Upper lobe of left lung (tissue), 6 donors: ENCODE measurements around the gene ATP10A. TPM values are rescaled to one million over a fixed set of nuclear protein-coding genes. Genes with fewer than 3 reads are reported as not detected.

ENCODE experiments used
- ATAC-seq, 2 donors: fragments of 200-7000 bp; cut with Tn5 transposase; one replicate each; pipeline ENCODE4 v1.9.1; 2022; ENCODE audit warnings: mild to moderate bottlenecking in 2 of 2, moderate library complexity in 2 of 2; ENCODE audit not compliant: low FRiP score in 2 of 2
- DNase-seq, 2 donors: peaks; one replicate each; pipeline ENCODE4 v3.0.0-alpha.2; 2019 to 2020
- H3K27ac ChIP-seq, 4 donors: fragments of 200-600 bp; sonication (generic); one replicate each; pipeline ENCODE4 v1.5.1; 2016 to 2019
- H3K27me3 ChIP-seq, 4 donors: fragments of 200-600 bp; sonication (generic); one replicate each; pipeline ENCODE4 v1.5.1; 2017 to 2019
- H3K36me3 ChIP-seq, 4 donors: fragments of 200-600 bp; sonication (generic); one replicate each; pipeline ENCODE4 v1.5.1; 2016 to 2019
- H3K4me1 ChIP-seq, 4 donors: fragments of 200-600 bp; sonication (generic); one replicate each; pipeline ENCODE4 v1.5.1; 2018 to 2019
- H3K4me3 ChIP-seq, 4 donors: fragments of 200-600 bp; sonication (generic); one replicate each; pipeline ENCODE4 v1.5.1; 2017 to 2019; ENCODE audit warnings: mild to moderate bottlenecking in 2 of 4, moderate library complexity in 1 of 4
- H3K9me3 ChIP-seq, 4 donors: fragments of 200-600 bp; sonication (generic); one replicate each; pipeline ENCODE4 v1.5.1; 2018 to 2019
- EP300 ChIP-seq, 4 donors: sonication (generic); formaldehyde crosslinking; IDR thresholded peaks; one replicate each; pipeline ENCODE4 v1.5.1; 2017; ENCODE audit warnings: antibody characterized with exemption in 4 of 4, control low read depth in 2 of 4
- POLR2A ChIP-seq, 4 donors: fragments of 450-650 bp; IDR thresholded peaks; one replicate each; pipeline ENCODE4 v1.5.1; 2016 to 2017; ENCODE audit warnings: antibody characterized with exemption in 4 of 4, mild to moderate bottlenecking in 2 of 4
- POLR2AphosphoS5 ChIP-seq, 2 donors: sonication (generic); formaldehyde crosslinking; IDR thresholded peaks; one replicate each; pipeline ENCODE4 v1.5.1; 2017; ENCODE audit warnings: antibody characterized with exemption in 2 of 2
- WGBS, 2 donors: methylation state at CpG; one replicate each; pipeline ENCODE4 v1.1.5; 2017 to 2018; 5-methylcytosine and 5-hydroxymethylcytosine counted together
- total RNA-seq, 6 donors: library from RNA; depleted of rRNA in 4 of 6; stranded (reverse); fragments of >200 nt in 4 of 6; gene quantifications; one replicate each; pipeline versions ENCODE4 v1.1.0 to v1.2.1, GENCODE V29; 2016 to 2021
- TF ChIP-seq, protein P1 (sequence below), 6 experiments: fragments of 450-650 bp in 4 of 6; fragments of 200-600 bp in 2 of 6; sonication (generic) in 2 of 6; IDR thresholded peaks; one replicate each; pipeline ENCODE4 v1.5.1; 2016 to 2019; ENCODE audit warnings: antibody characterized with exemption in 6 of 6
- donor health status: DM: no; HTN: no; CAD: no; lungs with moderate emphysema.
- donor health status: DM: no; HTN: yes; CAD: no; lungs with severe emphysema.

ATP10A gene, protein sequence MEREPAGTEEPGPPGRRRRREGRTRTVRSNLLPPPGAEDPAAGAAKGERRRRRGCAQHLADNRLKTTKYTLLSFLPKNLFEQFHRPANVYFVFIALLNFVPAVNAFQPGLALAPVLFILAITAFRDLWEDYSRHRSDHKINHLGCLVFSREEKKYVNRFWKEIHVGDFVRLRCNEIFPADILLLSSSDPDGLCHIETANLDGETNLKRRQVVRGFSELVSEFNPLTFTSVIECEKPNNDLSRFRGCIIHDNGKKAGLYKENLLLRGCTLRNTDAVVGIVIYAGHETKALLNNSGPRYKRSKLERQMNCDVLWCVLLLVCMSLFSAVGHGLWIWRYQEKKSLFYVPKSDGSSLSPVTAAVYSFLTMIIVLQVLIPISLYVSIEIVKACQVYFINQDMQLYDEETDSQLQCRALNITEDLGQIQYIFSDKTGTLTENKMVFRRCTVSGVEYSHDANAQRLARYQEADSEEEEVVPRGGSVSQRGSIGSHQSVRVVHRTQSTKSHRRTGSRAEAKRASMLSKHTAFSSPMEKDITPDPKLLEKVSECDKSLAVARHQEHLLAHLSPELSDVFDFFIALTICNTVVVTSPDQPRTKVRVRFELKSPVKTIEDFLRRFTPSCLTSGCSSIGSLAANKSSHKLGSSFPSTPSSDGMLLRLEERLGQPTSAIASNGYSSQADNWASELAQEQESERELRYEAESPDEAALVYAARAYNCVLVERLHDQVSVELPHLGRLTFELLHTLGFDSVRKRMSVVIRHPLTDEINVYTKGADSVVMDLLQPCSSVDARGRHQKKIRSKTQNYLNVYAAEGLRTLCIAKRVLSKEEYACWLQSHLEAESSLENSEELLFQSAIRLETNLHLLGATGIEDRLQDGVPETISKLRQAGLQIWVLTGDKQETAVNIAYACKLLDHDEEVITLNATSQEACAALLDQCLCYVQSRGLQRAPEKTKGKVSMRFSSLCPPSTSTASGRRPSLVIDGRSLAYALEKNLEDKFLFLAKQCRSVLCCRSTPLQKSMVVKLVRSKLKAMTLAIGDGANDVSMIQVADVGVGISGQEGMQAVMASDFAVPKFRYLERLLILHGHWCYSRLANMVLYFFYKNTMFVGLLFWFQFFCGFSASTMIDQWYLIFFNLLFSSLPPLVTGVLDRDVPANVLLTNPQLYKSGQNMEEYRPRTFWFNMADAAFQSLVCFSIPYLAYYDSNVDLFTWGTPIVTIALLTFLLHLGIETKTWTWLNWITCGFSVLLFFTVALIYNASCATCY (N-terminal part only)
- 10 to 100 TPM; 17.8 to 62.4 (median 32.3) TPM for total RNA-seq

DNA sequence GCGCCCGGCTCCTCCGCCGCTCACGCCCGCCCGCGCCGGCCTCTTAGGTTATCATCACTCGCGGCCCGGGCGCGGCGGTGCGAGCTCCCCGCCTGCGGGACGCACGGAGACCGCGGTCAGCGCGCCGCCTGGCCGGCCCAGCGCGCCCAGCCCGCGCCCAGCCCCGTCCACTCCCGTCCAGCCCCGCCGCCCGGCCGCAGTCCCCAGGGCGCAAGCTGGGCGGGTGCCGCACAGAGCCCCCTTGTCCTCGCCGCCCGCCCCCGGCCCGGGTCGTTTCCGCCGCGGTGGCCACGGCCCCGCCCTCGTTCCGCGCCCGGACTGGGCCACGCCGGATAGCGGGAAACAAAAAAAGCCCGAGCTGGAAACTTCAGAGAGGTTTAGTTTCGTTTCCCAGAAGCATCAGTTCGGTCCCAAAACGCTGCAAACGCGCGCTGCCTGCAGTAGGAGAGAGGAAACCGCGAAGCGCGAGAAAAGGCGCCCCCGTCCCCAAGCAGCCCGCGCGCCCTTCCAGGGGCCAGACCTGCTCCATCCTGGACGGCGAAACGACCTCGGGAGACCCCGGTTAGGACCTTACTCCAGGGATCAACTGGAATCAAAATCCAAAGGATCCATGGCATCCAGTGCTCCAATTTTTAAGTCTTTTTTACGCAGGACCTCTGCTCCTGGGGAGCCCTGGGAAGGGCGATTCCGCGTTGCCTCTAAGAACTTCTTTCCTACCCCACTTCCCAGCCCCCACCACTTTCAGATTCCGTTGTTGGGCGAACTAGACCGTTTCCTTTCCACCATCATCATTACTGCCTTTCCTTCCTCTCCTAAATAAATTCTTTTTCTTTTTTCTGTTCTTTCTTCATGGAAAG, at the start of gene ATP10A:
Gene ATP10A (minus strand): TSS at position 217 of the 857 bp plus-strand sequence. CDS start 231 bp downstream, outside the sequence.
- peak within 1 kb of the TSS; percentile 38 to 74 (median 70) for H3K4me3 ChIP-seq
- H3K9me3 ChIP-seq = no peaks in the 10 kb centered on the region
- 2 to 5% methylated on average over 12 to 44 of the region's 85 CpGs for WGBS, 2 donors
- peak within 1 kb of the TSS; percentile 45 to 86 (median 77) for H3K27ac ChIP-seq
- ATAC-seq (peak in 1 of 2 donors; percentile 69), DNase-seq (peak in 1 of 2 donors; percentile 92)
- no peaks in the 10 kb centered on the region for H3K27me3 ChIP-seq
- H3K36me3 ChIP-seq = no peaks in the 10 kb centered on the region
- peaks cover 11 to 49% (median 26%) of the 10 kb centered on the region in 4 donors for H3K4me1 ChIP-seq
- TF ChIP-seq POLR2A (IDR thresholded peaks at IDR 0.05) = no peak
- TF ChIP-seq, protein P1, sequence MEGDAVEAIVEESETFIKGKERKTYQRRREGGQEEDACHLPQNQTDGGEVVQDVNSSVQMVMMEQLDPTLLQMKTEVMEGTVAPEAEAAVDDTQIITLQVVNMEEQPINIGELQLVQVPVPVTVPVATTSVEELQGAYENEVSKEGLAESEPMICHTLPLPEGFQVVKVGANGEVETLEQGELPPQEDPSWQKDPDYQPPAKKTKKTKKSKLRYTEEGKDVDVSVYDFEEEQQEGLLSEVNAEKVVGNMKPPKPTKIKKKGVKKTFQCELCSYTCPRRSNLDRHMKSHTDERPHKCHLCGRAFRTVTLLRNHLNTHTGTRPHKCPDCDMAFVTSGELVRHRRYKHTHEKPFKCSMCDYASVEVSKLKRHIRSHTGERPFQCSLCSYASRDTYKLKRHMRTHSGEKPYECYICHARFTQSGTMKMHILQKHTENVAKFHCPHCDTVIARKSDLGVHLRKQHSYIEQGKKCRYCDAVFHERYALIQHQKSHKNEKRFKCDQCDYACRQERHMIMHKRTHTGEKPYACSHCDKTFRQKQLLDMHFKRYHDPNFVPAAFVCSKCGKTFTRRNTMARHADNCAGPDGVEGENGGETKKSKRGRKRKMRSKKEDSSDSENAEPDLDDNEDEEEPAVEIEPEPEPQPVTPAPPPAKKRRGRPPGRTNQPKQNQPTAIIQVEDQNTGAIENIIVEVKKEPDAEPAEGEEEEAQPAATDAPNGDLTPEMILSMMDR (IDR thresholded peaks at IDR 0.05) = no peak
- TF ChIP-seq EP300 (IDR thresholded peaks at IDR 0.05) = no peak
- peak in 1 of 2 donors; percentile 22 for TF ChIP-seq POLR2AphosphoS5 (IDR thresholded peaks at IDR 0.05)

DNA sequence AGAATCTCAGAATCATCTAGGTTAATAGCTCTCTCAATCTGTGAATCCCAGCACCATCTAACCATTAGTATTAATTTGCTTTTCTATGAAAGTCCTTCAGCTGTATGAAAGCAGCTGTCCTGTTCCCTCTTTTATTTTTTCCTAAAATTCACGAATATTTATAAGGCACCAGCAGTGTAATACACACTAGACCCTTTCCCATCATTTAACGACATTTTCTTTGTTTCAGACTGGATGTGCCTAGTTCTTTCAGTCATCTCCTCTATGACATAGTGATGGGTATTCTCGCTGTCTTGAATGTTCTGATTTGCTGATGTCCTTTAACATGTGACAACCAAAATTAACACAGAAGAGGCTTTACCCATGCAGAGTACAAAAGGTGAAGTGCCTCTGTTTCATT, 48.9 kb upstream of the ATP10A start:
- ATAC-seq (no peak), DNase-seq (no peak)
- 76 to 79% methylated on average over 3 of the region's 3 CpGs for WGBS, 2 donors
- no peaks in the 10 kb centered on the region for H3K27me3 ChIP-seq
- H3K4me1 ChIP-seq = no peaks in the 10 kb centered on the region
- H3K9me3 ChIP-seq = no peaks in the 10 kb centered on the region
- no peak overlapping the region for H3K27ac ChIP-seq
- TF ChIP-seq POLR2A (IDR thresholded peaks at IDR 0.05) (no peak), POLR2AphosphoS5 (IDR thresholded peaks at IDR 0.05) (no peak), EP300 (IDR thresholded peaks at IDR 0.05) (no peak)
- TF ChIP-seq, protein P1 (IDR thresholded peaks at IDR 0.05) = no peak
- H3K4me3 ChIP-seq = no peak overlapping the region
- H3K36me3 ChIP-seq = no peaks in the 10 kb centered on the region

DNA sequence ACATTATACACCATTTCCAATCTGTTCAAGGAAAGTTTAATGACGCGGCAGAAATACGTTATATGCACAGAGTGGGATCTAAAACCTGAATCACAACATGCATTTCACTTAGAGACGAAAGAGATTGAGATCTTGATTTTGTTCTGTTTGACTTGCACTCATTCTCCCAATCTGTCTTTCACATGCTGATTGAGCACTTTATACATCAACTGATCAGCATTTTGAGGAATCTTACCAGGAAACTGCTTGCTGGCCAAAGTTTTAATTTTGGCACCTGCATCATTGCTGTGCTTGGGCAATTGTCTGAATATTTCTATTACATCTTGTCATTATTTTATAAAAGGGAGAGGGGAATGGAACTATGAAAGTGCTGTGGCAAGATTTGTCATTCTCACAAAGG, 47.7 kb upstream of the ATP10A start:
- TF ChIP-seq EP300 (IDR thresholded peaks at IDR 0.05) = no peak
- TF ChIP-seq, protein P1 (IDR thresholded peaks at IDR 0.05) = no peak
- no peak for TF ChIP-seq POLR2AphosphoS5 (IDR thresholded peaks at IDR 0.05)
- TF ChIP-seq POLR2A (IDR thresholded peaks at IDR 0.05) = no peak
- Histone ChIP-seq H3K27me3 (no peaks in the 10 kb centered on the region), H3K27ac (no peak overlapping the region), H3K4me3 (no peak overlapping the region), H3K9me3 (no peaks in the 10 kb centered on the region), H3K36me3 (no peaks in the 10 kb centered on the region), H3K4me1 (no peaks in the 10 kb centered on the region)
- ATAC-seq (no peak), DNase-seq (no peak)
- WGBS, 2 donors = 85 to 89% methylated on average over 4 of the region's 4 CpGs

DNA sequence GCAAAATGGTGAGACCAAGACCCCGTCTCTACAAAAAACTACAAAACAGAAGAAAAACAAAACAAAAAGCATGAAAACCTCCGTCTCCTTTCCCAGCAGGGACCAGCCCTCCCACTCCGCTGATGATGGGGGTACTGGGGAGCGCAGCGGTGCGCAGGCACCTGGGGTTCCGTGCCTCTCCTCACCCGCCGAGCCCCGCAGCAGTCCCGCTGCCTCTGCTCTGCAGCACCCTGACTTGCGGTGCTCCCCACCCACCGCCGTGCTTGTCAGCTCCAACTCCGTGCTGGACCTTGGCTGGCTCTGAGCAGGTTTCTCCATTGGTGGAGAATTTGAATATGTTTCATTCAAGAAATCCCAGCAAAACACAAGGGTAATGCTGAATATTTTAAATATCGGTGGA, 46.7 kb upstream of the ATP10A start:
- H3K36me3 ChIP-seq = no peaks in the 10 kb centered on the region
- peak in 1 of 2 donors; percentile 73 for DNase-seq
- no peak for TF ChIP-seq POLR2AphosphoS5 (IDR thresholded peaks at IDR 0.05)
- TF ChIP-seq, protein P1 (IDR thresholded peaks at IDR 0.05) = no peak
- no peak for TF ChIP-seq POLR2A (IDR thresholded peaks at IDR 0.05)
- TF ChIP-seq EP300 (IDR thresholded peaks at IDR 0.05) = no peak
- no peaks in the 10 kb centered on the region for H3K4me1 ChIP-seq
- H3K27ac ChIP-seq = no peak overlapping the region
- ATAC-seq = peak in 1 of 2 donors; percentile 34
- H3K9me3 ChIP-seq = no peaks in the 10 kb centered on the region
- WGBS, 2 donors = 93 to 99% methylated on average over 16 of the region's 16 CpGs
- no peak overlapping the region for H3K4me3 ChIP-seq
- H3K27me3 ChIP-seq = no peaks in the 10 kb centered on the region
